WTC11 (cell line): ENCODE data around the gene SNRNP27. TPM values are rescaled to one million over a fixed set of nuclear protein-coding genes. Genes with fewer than 3 reads are reported as not detected.

Source experiments
- ATAC-seq: fragments of 200-7000 bp; cut with Tn5 transposase; 2 replicates; pipeline ENCODE4 v1.10.0; 2021; ENCODE audit warnings: mild to moderate bottlenecking, moderate library complexity
- CTCF ChIA-PET: fragments of 300-600 bp; sonication (Branson Sonifier 250); formaldehyde crosslinking; loops from one replicate; lab custom pipeline; 2021; ENCODE audit warnings: antibody characterized with exemption; lab: Charles Lee
- POLR2A ChIA-PET: fragments of 350-600 bp; sonication (Branson Sonifier 250); formaldehyde crosslinking; loops from one replicate; lab custom pipeline; 2021; ENCODE audit warnings: antibody characterized with exemption; lab: Charles Lee
- DNase-seq: peaks from one replicate; pipeline ENCODE4 v3.0.0; 2021; ENCODE audit warnings: low spot score
- H3K27ac Mint-ChIP-seq: 2 replicates; pipeline ENCODE4 v1.8.0; 2021; ENCODE audit warnings: mixed read lengths
- H3K27me3 Mint-ChIP-seq: 2 replicates; pipeline ENCODE4 v1.8.0; 2021; ENCODE audit warnings: low read depth, mild to moderate bottlenecking, moderate library complexity, mixed read lengths
- H3K36me3 Mint-ChIP-seq: 2 replicates; pipeline ENCODE4 v1.8.0; 2021; ENCODE audit warnings: mixed read lengths
- H3K4me1 Mint-ChIP-seq: 2 replicates; pipeline ENCODE4 v1.8.0; 2022; ENCODE audit warnings: mixed read lengths
- H3K4me3 Mint-ChIP-seq: 2 replicates; pipeline ENCODE4 v1.8.0; 2021; ENCODE audit warnings: mild to moderate bottlenecking, moderate library complexity, mixed read lengths
- H3K9me3 Mint-ChIP-seq: 2 replicates; pipeline ENCODE4 v1.8.0; 2021; ENCODE audit warnings: mixed read lengths
- ATF1 ChIP-seq: sonication (generic); formaldehyde crosslinking; IDR thresholded peaks from 2 replicates; pipeline ENCODE4 v1.8.1; 2023; ENCODE audit warnings: mild to moderate bottlenecking, moderate library complexity, missing genetic modification reagents
- CREB1 ChIP-seq: sonication (generic); formaldehyde crosslinking; IDR thresholded peaks from 2 replicates; pipeline ENCODE4 v1.8.0; 2023; ENCODE audit warnings: mild to moderate bottlenecking, missing genetic modification reagents
- HMGXB4 ChIP-seq: sonication (generic); formaldehyde crosslinking; IDR thresholded peaks from 2 replicates; pipeline ENCODE4 v1.8.1; 2023; ENCODE audit warnings: mild to moderate bottlenecking, moderate library complexity, missing genetic modification reagents
- JUN ChIP-seq: sonication (generic); formaldehyde crosslinking; IDR thresholded peaks from 2 replicates; pipeline ENCODE4 v1.8.0; 2023; ENCODE audit warnings: mild to moderate bottlenecking, missing genetic modification reagents
- OVOL2 ChIP-seq: fragments of 250-450 bp; sonication (Bioruptor Pico); IDR thresholded peaks from 2 replicates; pipeline ENCODE4 v1.9.0; 2021; ENCODE audit warnings: mild to moderate bottlenecking, borderline replicate concordance
- SOX15 ChIP-seq: fragments of 250-450 bp; sonication (Bioruptor Pico); IDR thresholded peaks from 2 replicates; pipeline ENCODE4 v1.9.0; 2021; ENCODE audit warnings: mild to moderate bottlenecking
- TEAD1 ChIP-seq: sonication (generic); formaldehyde crosslinking; IDR thresholded peaks from 2 replicates; pipeline ENCODE4 v1.8.0; 2022; ENCODE audit warnings: mild to moderate bottlenecking, missing genetic modification reagents
- ZNF416 ChIP-seq: fragments of 250-450 bp; sonication (Bioruptor Pico); IDR thresholded peaks from 2 replicates; pipeline ENCODE4 v1.9.0; 2021; ENCODE audit warnings: mild to moderate bottlenecking, inconsistent platforms
- total RNA-seq: library from RNA; stranded (reverse); gene quantifications from 3 replicates; pipeline ENCODE4 v1.2.3, GENCODE V29; 2021
- TF ChIP-seq, protein P1 (sequence below): sonication (generic); formaldehyde crosslinking; IDR thresholded peaks from 2 replicates; pipeline ENCODE4 v1.8.0; 2023; ENCODE audit warnings: mild to moderate bottlenecking, missing genetic modification reagents
- TF ChIP-seq, protein P2 (sequence below): sonication (generic); formaldehyde crosslinking; IDR thresholded peaks from 2 replicates; pipeline ENCODE4 v1.8.0; 2022; ENCODE audit warnings: missing genetic modification reagents
- TF ChIP-seq, protein P3 (sequence below): fragments of 250-450 bp; sonication (Bioruptor Pico); conservative IDR thresholded peaks from 2 replicates; pipeline ENCODE4 v1.9.0; 2021; ENCODE audit warnings: mild to moderate bottlenecking
- TF ChIP-seq, protein P4 (sequence below): fragments of 250-450 bp; sonication (Bioruptor Pico); IDR thresholded peaks from 2 replicates; pipeline ENCODE4 v1.9.0; 2021; ENCODE audit warnings: mild to moderate bottlenecking
- TF ChIP-seq, protein P5 (sequence below): fragments of 250-450 bp; sonication (Bioruptor Pico); IDR thresholded peaks from 2 replicates; pipeline ENCODE4 v2.1.2; 2022; ENCODE audit warnings: mild to moderate bottlenecking, moderate library complexity

SNRNP27 gene
- total RNA-seq, 1 experiment from 2014 or later = 38.4 TPM

- no peak overlapping the region for H3K4me3 Mint-ChIP-seq
- ChIA-PET POLR2A (interaction anchor here (0.6 kb wide), 1 partner anchor 59 kb away, joined by 3 read pairs; no protein-coding TSS in a partner anchor), CTCF (interaction anchor here (0.6 to 1.6 kb wide), 2 partner anchors 134 to 215 kb away, joined by 4 to 5 read pairs; no protein-coding TSS in a partner anchor)
- peak overlapping the region; percentile 70 for H3K27ac Mint-ChIP-seq
- peaks cover 2% of the 10 kb centered on the region; the same call in 1 of the 2 replicates for H3K36me3 Mint-ChIP-seq
- peaks cover 17% of the 10 kb centered on the region for H3K4me1 Mint-ChIP-seq
- no peaks in the 10 kb centered on the region for H3K27me3 Mint-ChIP-seq
- DNase-seq (no peak), ATAC-seq (no peak)
- H3K9me3 Mint-ChIP-seq = no peaks in the 10 kb centered on the region
- TF ChIP-seq CREB1 (CRISPR knock-in tag) (no peak), OVOL2 (CRISPR knock-in tag) (no peak), ATF1 (CRISPR knock-in tag) (no peak), ZNF416 (no peak), HMGXB4 (no peak), SOX15 (no peak), TEAD1 (CRISPR knock-in tag) (no peak), JUN (no peak)
- TF ChIP-seq, protein P1, sequence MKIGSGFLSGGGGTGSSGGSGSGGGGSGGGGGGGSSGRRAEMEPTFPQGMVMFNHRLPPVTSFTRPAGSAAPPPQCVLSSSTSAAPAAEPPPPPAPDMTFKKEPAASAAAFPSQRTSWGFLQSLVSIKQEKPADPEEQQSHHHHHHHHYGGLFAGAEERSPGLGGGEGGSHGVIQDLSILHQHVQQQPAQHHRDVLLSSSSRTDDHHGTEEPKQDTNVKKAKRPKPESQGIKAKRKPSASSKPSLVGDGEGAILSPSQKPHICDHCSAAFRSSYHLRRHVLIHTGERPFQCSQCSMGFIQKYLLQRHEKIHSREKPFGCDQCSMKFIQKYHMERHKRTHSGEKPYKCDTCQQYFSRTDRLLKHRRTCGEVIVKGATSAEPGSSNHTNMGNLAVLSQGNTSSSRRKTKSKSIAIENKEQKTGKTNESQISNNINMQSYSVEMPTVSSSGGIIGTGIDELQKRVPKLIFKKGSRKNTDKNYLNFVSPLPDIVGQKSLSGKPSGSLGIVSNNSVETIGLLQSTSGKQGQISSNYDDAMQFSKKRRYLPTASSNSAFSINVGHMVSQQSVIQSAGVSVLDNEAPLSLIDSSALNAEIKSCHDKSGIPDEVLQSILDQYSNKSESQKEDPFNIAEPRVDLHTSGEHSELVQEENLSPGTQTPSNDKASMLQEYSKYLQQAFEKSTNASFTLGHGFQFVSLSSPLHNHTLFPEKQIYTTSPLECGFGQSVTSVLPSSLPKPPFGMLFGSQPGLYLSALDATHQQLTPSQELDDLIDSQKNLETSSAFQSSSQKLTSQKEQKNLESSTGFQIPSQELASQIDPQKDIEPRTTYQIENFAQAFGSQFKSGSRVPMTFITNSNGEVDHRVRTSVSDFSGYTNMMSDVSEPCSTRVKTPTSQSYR (CRISPR knock-in tag) = no peak
- TF ChIP-seq, protein P2, sequence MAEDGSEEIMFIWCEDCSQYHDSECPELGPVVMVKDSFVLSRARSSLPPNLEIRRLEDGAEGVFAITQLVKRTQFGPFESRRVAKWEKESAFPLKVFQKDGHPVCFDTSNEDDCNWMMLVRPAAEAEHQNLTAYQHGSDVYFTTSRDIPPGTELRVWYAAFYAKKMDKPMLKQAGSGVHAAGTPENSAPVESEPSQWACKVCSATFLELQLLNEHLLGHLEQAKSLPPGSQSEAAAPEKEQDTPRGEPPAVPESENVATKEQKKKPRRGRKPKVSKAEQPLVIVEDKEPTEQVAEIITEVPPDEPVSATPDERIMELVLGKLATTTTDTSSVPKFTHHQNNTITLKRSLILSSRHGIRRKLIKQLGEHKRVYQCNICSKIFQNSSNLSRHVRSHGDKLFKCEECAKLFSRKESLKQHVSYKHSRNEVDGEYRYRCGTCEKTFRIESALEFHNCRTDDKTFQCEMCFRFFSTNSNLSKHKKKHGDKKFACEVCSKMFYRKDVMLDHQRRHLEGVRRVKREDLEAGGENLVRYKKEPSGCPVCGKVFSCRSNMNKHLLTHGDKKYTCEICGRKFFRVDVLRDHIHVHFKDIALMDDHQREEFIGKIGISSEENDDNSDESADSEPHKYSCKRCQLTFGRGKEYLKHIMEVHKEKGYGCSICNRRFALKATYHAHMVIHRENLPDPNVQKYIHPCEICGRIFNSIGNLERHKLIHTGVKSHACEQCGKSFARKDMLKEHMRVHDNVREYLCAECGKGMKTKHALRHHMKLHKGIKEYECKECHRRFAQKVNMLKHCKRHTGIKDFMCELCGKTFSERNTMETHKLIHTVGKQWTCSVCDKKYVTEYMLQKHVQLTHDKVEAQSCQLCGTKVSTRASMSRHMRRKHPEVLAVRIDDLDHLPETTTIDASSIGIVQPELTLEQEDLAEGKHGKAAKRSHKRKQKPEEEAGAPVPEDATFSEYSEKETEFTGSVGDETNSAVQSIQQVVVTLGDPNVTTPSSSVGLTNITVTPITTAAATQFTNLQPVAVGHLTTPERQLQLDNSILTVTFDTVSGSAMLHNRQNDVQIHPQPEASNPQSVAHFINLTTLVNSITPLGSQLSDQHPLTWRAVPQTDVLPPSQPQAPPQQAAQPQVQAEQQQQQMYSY = no peak
- TF ChIP-seq, protein P3, sequence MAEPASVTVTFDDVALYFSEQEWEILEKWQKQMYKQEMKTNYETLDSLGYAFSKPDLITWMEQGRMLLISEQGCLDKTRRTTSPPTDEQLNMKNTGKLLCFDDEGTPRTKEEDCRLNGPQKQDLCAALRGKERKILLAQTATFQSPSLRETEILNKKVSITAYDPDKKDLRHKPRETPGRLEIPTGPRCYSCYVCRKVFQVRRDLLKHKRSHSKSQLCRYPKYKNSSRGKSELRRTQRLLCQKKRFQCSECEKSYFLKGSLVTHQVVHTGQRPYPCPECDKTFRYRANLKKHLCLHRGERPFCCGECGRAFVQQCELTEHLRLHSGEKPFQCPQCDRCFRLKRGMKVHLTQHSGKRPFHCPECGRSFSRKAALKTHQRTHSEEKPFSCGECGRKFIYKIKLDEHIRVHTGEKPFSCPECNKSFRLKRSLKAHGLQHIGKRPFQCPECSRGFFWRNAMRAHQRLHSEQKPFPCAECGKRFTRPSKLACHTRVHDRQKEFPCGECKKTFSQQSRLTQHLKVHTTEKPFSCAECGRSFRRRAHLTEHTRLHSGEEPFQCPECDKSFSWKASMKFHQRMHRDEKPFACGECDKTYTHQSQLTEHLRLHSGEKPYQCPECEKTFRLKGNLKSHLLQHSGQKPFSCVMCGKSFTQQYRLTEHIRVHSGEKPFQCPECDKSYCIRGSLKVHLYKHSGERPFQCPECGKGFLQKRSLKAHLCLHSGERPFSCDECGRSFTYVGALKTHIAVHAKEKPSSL (CRISPR knock-in tag) = no peak
- TF ChIP-seq, protein P4, sequence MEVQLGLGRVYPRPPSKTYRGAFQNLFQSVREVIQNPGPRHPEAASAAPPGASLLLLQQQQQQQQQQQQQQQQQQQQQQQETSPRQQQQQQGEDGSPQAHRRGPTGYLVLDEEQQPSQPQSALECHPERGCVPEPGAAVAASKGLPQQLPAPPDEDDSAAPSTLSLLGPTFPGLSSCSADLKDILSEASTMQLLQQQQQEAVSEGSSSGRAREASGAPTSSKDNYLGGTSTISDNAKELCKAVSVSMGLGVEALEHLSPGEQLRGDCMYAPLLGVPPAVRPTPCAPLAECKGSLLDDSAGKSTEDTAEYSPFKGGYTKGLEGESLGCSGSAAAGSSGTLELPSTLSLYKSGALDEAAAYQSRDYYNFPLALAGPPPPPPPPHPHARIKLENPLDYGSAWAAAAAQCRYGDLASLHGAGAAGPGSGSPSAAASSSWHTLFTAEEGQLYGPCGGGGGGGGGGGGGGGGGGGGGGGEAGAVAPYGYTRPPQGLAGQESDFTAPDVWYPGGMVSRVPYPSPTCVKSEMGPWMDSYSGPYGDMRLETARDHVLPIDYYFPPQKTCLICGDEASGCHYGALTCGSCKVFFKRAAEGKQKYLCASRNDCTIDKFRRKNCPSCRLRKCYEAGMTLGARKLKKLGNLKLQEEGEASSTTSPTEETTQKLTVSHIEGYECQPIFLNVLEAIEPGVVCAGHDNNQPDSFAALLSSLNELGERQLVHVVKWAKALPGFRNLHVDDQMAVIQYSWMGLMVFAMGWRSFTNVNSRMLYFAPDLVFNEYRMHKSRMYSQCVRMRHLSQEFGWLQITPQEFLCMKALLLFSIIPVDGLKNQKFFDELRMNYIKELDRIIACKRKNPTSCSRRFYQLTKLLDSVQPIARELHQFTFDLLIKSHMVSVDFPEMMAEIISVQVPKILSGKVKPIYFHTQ = no peak
- TF ChIP-seq, protein P5, sequence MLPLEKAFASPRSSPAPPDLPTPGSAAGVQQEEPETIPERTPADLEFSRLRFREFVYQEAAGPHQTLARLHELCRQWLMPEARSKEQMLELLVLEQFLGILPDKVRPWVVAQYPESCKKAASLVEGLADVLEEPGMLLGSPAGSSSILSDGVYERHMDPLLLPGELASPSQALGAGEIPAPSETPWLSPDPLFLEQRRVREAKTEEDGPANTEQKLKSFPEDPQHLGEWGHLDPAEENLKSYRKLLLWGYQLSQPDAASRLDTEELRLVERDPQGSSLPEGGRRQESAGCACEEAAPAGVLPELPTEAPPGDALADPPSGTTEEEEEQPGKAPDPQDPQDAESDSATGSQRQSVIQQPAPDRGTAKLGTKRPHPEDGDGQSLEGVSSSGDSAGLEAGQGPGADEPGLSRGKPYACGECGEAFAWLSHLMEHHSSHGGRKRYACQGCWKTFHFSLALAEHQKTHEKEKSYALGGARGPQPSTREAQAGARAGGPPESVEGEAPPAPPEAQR (CRISPR knock-in tag) = no peak
Measured at GRCh38 chr2:69939722-69940121, 46.0 kb downstream of the SNRNP27 start.
